ENCODE data around the gene HRH2.

The HRH2 gene

DNA sequence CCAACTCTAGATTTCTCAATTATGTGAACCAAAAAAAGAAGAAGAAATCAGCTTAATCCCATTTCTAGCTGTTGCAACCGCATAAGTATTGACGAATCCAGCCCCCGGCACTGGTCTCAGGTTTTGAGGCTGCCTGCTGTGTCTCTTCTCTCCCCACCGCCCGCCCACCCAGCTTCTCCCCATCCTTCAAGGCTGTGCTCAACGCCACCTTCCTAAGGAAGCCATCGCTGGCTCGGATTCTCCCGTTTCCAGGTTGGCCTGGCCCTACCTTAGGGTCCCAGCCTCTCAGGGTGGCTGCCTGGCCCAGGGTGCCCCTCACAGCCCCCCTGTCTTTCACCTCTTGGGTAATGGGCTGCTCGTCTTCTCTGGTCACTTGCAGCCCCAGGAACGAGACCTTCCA lies 77.8 kb downstream of the HRH2 start:
- H3K4me1 Mint-ChIP-seq: no peaks in the 10 kb centered on the region

DNA sequence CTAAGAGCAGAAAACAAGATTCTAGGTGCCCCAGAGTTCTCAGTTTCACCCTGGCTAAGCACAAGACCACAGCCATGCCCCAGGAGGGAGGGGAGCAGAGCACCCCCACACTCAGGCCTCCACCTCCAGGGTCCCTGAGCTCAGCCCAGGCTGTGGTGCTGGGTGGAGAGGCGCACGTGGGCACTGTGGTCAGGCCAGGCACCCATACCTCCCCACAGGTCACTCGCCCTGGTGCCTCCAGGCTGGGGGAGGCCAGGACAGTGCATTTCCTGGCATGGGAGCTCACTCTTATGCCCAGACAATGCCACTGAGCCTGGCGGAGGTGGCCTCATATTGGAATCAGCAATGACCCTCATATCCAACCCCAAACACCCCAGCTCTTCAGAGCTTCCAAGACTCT lies 78.8 kb downstream of the HRH2 start:
- no peak for ATAC-seq (replicated peaks; ENCODE audit: extremely low read depth, poor library complexity, severe bottlenecking)
- Mint-ChIP-seq H3K27me3 (peaks cover 82% of the 10 kb centered on the region), H3K9me3 (no peaks in the 10 kb centered on the region), H3K4me3 (no peak overlapping the region), H3K4me1 (no peaks in the 10 kb centered on the region), H3K27ac (ENCODE audit: low read depth) (no peak overlapping the region), H3K36me3 (ENCODE audit: insufficient read depth) (no peaks in the 10 kb centered on the region)
- no peak for DNase-seq (ENCODE audit: low spot score in 2 of 2)

More for the DNA sequence above, 77.8 kb downstream of the HRH2 start:
- peaks cover 77% of the 10 kb centered on the region for H3K27me3 Mint-ChIP-seq
- no peak overlapping the region for H3K27ac Mint-ChIP-seq (ENCODE audit: low read depth)
- H3K36me3 Mint-ChIP-seq (ENCODE audit: insufficient read depth): no peaks in the 10 kb centered on the region
- DNase-seq (ENCODE audit: low spot score in 2 of 2): no peak
- H3K4me3 Mint-ChIP-seq: no peak overlapping the region
- H3K9me3 Mint-ChIP-seq: no peaks in the 10 kb centered on the region
- no peak for ATAC-seq (replicated peaks; ENCODE audit: extremely low read depth, poor library complexity, severe bottlenecking)

DNA sequence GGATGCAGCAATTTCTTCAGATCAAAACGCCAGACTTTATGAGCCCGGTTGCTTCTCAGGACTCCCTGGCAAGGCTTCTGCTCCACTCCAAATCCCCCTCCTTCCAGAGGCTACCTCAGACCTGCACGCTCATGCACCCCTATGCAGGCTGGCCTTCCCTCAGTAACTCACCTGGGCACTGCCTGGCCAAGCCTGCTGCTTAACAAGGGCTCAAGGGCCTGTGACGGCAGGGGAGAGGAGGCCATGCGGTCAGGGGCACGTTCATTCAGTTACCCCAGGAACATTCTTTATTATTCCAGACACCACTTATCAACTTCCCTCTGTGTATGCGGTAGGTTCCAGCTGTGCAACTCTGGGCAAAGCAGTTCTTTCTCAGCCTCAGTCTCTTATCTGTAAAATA lies 79.6 kb downstream of the HRH2 start:
- DNase-seq (ENCODE audit: low spot score in 2 of 2) (no peak), ATAC-seq (replicated peaks; ENCODE audit: extremely low read depth, poor library complexity, severe bottlenecking) (no peak)
- Mint-ChIP-seq H3K27ac (ENCODE audit: low read depth) (no peak overlapping the region), H3K4me3 (no peak overlapping the region), H3K36me3 (ENCODE audit: insufficient read depth) (no peaks in the 10 kb centered on the region), H3K9me3 (no peaks in the 10 kb centered on the region), H3K4me1 (no peaks in the 10 kb centered on the region), H3K27me3 (peaks cover 86% of the 10 kb centered on the region)

DNA sequence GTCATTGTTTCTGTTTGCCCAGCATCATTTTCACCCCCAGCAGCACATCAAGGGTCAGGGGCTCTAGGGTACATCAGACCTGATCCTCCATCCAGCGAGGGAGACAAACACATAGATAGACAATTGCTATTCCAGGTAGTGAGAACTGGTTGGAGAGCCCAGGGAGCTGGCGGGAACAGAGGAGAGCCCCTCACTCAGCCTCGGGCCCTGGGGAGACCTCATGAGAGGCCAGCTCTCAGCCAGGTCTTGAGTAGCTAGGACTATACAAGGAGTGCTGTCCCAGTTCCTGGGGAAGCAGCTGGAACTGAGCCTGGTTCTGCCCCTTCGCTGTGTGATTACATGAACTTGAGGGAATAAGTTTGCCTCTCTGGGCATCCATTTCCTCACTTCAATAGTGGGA lies 80.3 kb downstream of the HRH2 start:
- Mint-ChIP-seq H3K27me3 (peaks cover 86% of the 10 kb centered on the region), H3K9me3 (no peaks in the 10 kb centered on the region), H3K4me3 (no peak overlapping the region), H3K4me1 (no peaks in the 10 kb centered on the region), H3K36me3 (ENCODE audit: insufficient read depth) (no peaks in the 10 kb centered on the region), H3K27ac (ENCODE audit: low read depth) (no peak overlapping the region)
- DNase-seq (ENCODE audit: low spot score in 2 of 2): no peak
- ATAC-seq (replicated peaks; ENCODE audit: extremely low read depth, poor library complexity, severe bottlenecking): no peak

DNA sequence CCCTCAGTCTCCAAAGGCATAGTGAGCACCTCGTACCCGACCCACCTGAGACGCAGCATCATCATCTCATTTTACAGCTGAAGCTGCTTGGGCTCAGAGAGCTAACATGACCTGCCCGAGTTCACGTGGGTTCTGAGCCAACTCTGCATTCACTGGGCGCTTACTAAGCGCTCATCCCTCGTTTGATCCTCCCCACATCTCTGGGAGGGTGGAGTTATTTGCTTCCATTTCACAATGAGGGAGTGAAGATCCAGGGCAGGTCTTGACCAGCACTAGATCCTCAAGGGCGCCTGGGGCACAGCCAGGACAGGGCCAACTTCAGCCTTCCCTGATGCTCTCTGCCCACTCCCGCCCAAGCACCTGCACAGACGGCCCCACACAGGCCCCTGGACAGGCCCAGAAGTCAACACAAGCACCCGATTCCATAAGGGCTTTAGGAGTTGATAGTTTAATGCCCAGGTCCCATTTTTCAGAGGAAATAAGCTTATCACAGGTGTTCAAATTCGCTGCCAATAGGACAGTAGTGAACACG lies 80.8 kb downstream of the HRH2 start:
- ATAC-seq (replicated peaks; ENCODE audit: extremely low read depth, poor library complexity, severe bottlenecking): no peak
- Mint-ChIP-seq H3K4me1 (no peaks in the 10 kb centered on the region), H3K4me3 (no peak overlapping the region), H3K27me3 (peaks cover 86% of the 10 kb centered on the region), H3K9me3 (no peaks in the 10 kb centered on the region), H3K27ac (ENCODE audit: low read depth) (no peak overlapping the region), H3K36me3 (ENCODE audit: insufficient read depth) (no peaks in the 10 kb centered on the region)
- no peak for DNase-seq (ENCODE audit: low spot score in 2 of 2)

DNA sequence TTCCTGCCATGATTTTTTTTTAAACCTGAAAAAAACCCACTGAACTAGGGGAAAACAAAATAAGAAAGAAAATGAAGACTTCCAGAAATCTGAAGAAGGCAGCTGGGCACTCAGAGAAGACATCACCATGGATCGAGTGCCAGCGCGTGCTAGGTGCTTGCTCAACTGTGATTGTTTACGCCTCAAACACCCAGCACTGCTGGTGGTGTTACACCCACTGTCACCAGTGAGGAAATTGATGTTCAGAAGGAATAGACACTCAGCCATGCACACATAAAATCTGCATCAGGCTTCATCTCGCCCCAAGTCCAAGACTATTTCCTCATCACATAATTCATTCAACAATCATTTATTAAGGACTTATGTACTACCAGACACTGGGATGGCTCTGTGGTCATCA lies 82.1 kb downstream of the HRH2 start:
- ATAC-seq (replicated peaks; ENCODE audit: extremely low read depth, poor library complexity, severe bottlenecking): no peak
- Mint-ChIP-seq H3K27ac (ENCODE audit: low read depth) (no peak overlapping the region), H3K36me3 (ENCODE audit: insufficient read depth) (no peaks in the 10 kb centered on the region), H3K27me3 (peaks cover 89% of the 10 kb centered on the region), H3K4me3 (no peak overlapping the region), H3K4me1 (no peaks in the 10 kb centered on the region), H3K9me3 (no peaks in the 10 kb centered on the region)
- no peak for DNase-seq (ENCODE audit: low spot score in 2 of 2)

DNA sequence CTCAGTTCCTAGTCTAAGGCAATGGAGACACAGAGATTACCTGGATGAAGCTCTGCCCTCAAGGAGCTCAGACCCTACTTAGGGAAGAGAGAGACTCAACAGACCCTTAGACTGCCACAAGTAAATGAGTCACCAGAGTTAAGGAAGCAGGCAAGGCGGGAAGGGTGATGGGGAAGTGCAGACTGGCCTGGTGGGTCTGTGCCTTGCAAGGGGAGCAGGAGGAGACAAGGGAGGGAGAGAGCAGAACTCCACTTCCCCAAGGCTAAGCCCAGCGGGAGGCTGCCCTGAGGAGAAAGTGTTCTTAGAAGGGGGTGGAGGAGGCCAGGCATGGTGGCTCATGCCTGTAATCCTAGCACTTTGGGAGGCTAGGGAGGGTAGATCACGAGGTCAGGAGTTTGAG lies 83.7 kb downstream of the HRH2 start:
- Mint-ChIP-seq H3K27me3 (peaks cover 91% of the 10 kb centered on the region), H3K27ac (ENCODE audit: low read depth) (no peak overlapping the region), H3K4me1 (no peaks in the 10 kb centered on the region), H3K9me3 (no peaks in the 10 kb centered on the region), H3K36me3 (ENCODE audit: insufficient read depth) (peaks cover 2% of the 10 kb centered on the region), H3K4me3 (no peak overlapping the region)
- DNase-seq (ENCODE audit: low spot score in 2 of 2) (no peak), ATAC-seq (replicated peaks; ENCODE audit: extremely low read depth, poor library complexity, severe bottlenecking) (no peak)

DNA sequence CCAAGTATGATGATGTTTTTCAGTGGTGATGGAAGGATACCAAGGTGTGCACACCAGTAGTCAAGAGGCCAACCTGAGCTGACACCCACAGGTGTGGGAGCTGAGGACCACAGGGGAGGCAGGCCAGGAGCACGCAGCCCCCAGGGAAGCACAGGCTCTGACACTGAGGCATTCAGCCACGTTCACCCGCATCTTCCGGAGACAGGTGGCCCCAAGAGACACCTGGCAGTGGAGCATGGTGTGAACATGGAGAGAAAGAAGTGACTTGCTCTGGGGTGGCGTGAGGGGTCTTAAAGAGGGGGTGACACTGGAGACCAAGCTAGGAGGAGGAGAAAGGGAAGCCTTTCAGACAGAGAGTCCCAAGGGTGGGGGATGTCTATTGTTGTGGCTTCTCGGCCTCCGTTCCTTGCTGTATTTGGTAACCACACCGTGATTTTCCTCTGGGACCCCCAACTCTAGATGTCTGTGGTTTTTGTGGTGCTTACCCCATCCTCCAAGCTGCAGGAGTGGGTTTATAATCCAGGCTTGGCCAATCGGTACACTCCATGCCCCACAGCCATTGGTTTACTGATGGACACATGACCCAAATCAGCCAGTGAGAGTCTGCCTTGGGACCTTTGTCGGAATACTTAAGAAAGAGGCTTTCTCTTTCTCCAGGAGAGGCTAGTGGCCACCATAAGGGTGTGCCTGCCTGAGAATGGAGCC lies 84.6 kb downstream of the HRH2 start:
- Mint-ChIP-seq H3K27ac (ENCODE audit: low read depth) (no peak overlapping the region), H3K36me3 (ENCODE audit: insufficient read depth) (peaks cover 2% of the 10 kb centered on the region), H3K4me3 (no peak overlapping the region), H3K27me3 (peaks cover 93% of the 10 kb centered on the region), H3K4me1 (no peaks in the 10 kb centered on the region), H3K9me3 (no peaks in the 10 kb centered on the region)
- ATAC-seq (replicated peaks; ENCODE audit: extremely low read depth, poor library complexity, severe bottlenecking): no peak
- no peak for DNase-seq (ENCODE audit: low spot score in 2 of 2)

DNA sequence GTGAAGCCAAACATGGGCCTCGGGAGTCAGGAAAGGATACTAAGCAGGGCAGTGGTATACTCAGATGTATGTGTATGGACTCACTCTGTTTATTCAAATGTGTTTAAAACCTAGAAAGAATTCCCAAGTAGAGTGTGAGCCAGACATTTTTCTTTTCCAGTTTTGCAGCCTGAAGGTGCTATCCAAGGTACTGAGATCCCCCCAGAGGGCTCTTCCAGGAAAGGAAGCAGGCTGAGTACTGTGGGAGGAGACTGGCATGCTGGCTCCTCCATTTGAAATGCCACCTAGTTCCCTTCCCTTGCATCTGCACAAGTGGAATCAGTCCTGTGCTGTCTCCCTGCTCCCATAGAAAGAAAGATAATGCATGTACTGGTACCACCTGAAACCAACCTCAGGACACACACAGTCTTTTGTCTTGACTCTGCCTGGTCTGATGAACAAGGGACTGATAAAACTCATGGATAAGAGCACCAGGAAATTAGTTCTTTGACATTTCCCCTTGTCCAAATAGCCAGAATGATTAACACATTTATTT lies 85.9 kb downstream of the HRH2 start:
- no peaks in the 10 kb centered on the region for H3K4me1 Mint-ChIP-seq
- peaks cover 93% of the 10 kb centered on the region for H3K27me3 Mint-ChIP-seq
- peaks cover 2% of the 10 kb centered on the region for H3K36me3 Mint-ChIP-seq (ENCODE audit: insufficient read depth)
- DNase-seq (ENCODE audit: low spot score in 2 of 2) (no peak), ATAC-seq (replicated peaks; ENCODE audit: extremely low read depth, poor library complexity, severe bottlenecking) (no peak)
- no peak overlapping the region for H3K4me3 Mint-ChIP-seq
- no peak overlapping the region for H3K27ac Mint-ChIP-seq (ENCODE audit: low read depth)
- no peaks in the 10 kb centered on the region for H3K9me3 Mint-ChIP-seq

DNA sequence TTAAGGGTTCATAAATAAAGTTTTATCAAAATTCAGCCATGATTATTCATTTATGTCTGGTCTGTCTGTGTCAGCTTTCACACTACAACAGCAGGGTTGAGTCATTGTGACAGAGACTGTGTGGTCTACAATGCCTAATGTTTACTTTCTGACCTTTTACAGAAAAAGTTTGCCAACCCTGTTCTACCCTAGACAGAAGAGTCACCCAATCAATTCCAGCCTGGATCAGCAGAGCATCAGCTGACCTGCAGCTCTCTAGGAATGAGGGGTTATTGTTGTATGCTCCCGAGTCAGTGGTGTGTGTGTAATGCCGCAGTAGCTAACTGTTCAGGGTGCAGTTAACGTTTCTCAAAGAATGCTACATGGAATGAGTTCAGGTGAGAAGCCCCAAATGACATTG lies 87.3 kb downstream of the HRH2 start:
- H3K4me3 Mint-ChIP-seq: no peak overlapping the region
- H3K27me3 Mint-ChIP-seq: peaks cover 92% of the 10 kb centered on the region
- DNase-seq (ENCODE audit: low spot score in 2 of 2): no peak
- ATAC-seq (replicated peaks; ENCODE audit: extremely low read depth, poor library complexity, severe bottlenecking): no peak
- peaks cover 2% of the 10 kb centered on the region for H3K36me3 Mint-ChIP-seq (ENCODE audit: insufficient read depth)
- no peak overlapping the region for H3K27ac Mint-ChIP-seq (ENCODE audit: low read depth)
- no peaks in the 10 kb centered on the region for H3K9me3 Mint-ChIP-seq
- H3K4me1 Mint-ChIP-seq: no peaks in the 10 kb centered on the region

DNA sequence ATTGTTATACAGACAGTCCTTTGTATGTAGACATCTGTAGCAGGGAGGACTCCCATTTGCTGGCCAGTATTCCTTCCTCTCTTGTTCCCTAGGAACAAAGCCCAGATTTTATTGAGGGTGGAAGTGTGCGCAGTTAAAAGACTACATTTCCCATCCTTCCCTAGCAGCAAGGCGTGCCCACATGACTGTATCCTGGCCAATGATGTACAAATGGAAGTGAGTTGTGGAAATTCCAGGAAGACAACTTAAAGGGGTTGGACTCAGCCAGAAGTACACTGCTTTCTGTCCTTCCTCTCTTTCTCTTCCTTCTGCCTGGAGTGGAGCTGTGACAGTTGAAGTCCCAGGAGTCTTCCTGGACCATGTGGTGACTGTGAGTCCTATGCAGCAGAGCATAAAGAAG lies 89.0 kb downstream of the HRH2 start:
- no peak for ATAC-seq (replicated peaks; ENCODE audit: extremely low read depth, poor library complexity, severe bottlenecking)
- peaks cover 2% of the 10 kb centered on the region for H3K36me3 Mint-ChIP-seq (ENCODE audit: insufficient read depth)
- H3K4me3 Mint-ChIP-seq: no peak overlapping the region
- H3K4me1 Mint-ChIP-seq: no peaks in the 10 kb centered on the region
- DNase-seq (ENCODE audit: low spot score in 2 of 2): no peak
- no peaks in the 10 kb centered on the region for H3K9me3 Mint-ChIP-seq
- no peak overlapping the region for H3K27ac Mint-ChIP-seq (ENCODE audit: low read depth)
- peaks cover 84% of the 10 kb centered on the region for H3K27me3 Mint-ChIP-seq

DNA sequence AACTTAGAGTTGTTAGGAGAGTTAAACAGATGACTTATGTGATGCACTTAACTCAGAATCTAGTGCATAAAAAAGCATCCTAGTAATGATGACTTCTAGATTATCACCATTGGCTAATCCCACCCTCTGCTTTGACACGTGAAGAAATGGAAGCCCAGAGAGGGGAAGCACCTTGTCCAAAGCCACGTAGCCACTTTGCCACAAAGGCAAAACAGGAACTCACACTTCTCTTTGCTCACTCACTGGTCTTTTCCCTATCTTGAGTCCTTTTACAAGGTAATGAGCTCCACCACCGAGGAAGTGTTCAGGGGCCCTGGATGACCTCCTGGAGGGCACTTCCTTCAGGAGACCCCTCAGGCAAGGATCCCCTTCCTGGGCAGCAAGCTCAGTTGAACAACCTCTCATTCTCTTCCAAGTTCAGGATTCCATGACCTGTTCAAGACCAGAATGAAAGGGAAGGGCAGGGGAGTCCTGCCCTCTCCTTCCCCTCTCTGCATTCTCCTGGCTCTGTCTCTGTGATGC lies 89.7 kb downstream of the HRH2 start:
- H3K27me3 Mint-ChIP-seq: peaks cover 84% of the 10 kb centered on the region
- H3K9me3 Mint-ChIP-seq: no peaks in the 10 kb centered on the region
- H3K4me1 Mint-ChIP-seq: no peaks in the 10 kb centered on the region
- H3K27ac Mint-ChIP-seq (ENCODE audit: low read depth): no peak overlapping the region
- ATAC-seq (replicated peaks; ENCODE audit: extremely low read depth, poor library complexity, severe bottlenecking) (no peak), DNase-seq (ENCODE audit: low spot score in 2 of 2) (no peak)
- H3K36me3 Mint-ChIP-seq (ENCODE audit: insufficient read depth): peaks cover 2% of the 10 kb centered on the region
- H3K4me3 Mint-ChIP-seq: no peak overlapping the region

DNA sequence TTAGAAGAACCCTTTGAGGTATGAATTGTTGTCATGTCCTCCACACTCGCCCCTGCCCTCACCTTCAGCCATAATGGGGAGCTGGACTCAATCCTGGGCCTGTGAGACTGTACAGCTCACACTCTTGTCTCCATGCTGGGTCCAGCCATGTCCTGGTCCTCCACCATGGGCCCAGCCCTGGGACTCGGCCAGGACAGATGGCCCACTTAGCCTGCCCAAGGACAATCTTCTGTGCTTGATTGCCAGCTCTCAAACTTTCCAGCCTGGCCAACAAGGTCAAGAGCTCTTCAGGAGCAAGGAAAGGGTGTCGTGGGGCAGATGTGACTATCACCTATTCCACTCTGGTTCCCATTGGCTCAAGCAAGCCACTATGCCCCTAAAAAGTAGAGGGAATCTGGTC lies 90.8 kb downstream of the HRH2 start:
- H3K27me3 Mint-ChIP-seq: peaks cover 84% of the 10 kb centered on the region
- ATAC-seq (replicated peaks; ENCODE audit: extremely low read depth, poor library complexity, severe bottlenecking): no peak
- no peaks in the 10 kb centered on the region for H3K4me1 Mint-ChIP-seq
- no peak for DNase-seq (ENCODE audit: low spot score in 2 of 2)
- no peak overlapping the region for H3K4me3 Mint-ChIP-seq
- peaks cover 2% of the 10 kb centered on the region for H3K36me3 Mint-ChIP-seq (ENCODE audit: insufficient read depth)
- no peak overlapping the region for H3K27ac Mint-ChIP-seq (ENCODE audit: low read depth)
- H3K9me3 Mint-ChIP-seq: no peaks in the 10 kb centered on the region
